ENCODE measurements around the gene LMO7. TPM values are rescaled to one million over a fixed set of nuclear protein-coding genes. Genes with fewer than 3 reads are reported as not detected.

The LMO7 gene
- total RNA-seq, 1 donor from 2014 or later, result 6.8 TPM

DNA sequence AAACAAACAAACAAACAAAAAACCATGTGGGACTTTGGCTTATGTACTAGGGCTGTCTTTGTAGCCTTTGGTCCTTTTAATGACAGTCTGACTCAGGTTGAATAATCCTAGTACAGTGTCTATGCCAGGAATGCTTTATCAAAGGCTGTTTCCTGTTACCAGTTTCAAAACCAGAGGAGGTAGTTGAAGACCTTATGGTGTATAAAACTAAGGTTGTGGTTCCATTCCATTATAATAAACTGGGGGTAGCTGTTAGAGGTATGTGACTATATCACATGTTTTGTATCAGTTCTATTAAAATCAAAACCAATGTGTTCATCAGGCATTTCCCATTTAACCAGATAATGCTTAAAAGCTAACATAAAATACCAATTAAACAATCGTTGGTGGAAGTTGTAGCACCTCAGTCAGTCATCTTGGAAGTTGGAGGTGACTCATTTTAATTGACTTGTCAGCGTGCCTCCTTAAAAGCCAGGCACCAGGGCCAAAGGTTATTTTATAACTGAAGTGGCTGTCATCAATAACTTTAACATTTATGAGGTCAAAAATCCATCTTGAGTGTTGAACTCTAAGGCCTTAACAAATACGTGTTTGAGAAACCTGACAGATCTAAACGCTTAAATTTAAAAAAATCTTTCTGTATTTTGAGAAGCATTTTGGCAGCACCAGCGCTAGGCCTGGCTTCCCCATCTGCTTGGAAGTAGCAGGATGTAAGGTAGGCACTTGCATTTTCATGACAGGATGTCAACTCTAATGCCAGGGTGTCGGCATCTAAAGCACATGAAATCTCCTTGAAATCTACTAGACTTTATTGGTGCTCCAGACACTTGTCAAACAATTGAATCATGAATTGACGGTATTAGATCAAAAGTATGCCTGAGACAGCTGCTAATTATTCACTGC, 162.5 kb downstream of the LMO7 start:
- H3K36me3 ChIP-seq, result no peaks in the 10 kb centered on the region
- no peaks in the 10 kb centered on the region for H4K20me1 ChIP-seq (ENCODE audit: low read depth)
- no peak for DNase-seq (ENCODE audit: low spot score)
- Mint-ChIP-seq H3K4me3 (no peak overlapping the region), H3K27me3 (ENCODE audit: insufficient read depth, low read depth) (no peaks in the 10 kb centered on the region), H3K9me3 (no peaks in the 10 kb centered on the region), H3K4me1 (peaks cover 9% of the 10 kb centered on the region), H3K36me3 (no peaks in the 10 kb centered on the region), H3K27ac (no peak overlapping the region)
- H3K27ac ChIP-seq, result no peak overlapping the region
- no peak overlapping the region for H2AFZ ChIP-seq (replicated peaks)
- no peaks in the 10 kb centered on the region for H3K9me3 ChIP-seq (ENCODE audit: low read depth)
- H3F3A ChIP-seq (ENCODE audit: low read depth), result no peaks in the 10 kb centered on the region
- H3K4me2 ChIP-seq, result no peak overlapping the region
- no peaks in the 10 kb centered on the region for H3K79me2 ChIP-seq (ENCODE audit: low read depth)
- no peak overlapping the region for H3K9ac ChIP-seq
- H3K27me3 ChIP-seq, result no peaks in the 10 kb centered on the region
- peaks cover 8% of the 10 kb centered on the region for H3K4me1 ChIP-seq
- TF ChIP-seq EZH2phosphoT487 (IDR thresholded peaks at IDR 0.05) (no peak), EZH2 (IDR thresholded peaks at IDR 0.05) (no peak)
- TF ChIP-seq, protein P1, sequence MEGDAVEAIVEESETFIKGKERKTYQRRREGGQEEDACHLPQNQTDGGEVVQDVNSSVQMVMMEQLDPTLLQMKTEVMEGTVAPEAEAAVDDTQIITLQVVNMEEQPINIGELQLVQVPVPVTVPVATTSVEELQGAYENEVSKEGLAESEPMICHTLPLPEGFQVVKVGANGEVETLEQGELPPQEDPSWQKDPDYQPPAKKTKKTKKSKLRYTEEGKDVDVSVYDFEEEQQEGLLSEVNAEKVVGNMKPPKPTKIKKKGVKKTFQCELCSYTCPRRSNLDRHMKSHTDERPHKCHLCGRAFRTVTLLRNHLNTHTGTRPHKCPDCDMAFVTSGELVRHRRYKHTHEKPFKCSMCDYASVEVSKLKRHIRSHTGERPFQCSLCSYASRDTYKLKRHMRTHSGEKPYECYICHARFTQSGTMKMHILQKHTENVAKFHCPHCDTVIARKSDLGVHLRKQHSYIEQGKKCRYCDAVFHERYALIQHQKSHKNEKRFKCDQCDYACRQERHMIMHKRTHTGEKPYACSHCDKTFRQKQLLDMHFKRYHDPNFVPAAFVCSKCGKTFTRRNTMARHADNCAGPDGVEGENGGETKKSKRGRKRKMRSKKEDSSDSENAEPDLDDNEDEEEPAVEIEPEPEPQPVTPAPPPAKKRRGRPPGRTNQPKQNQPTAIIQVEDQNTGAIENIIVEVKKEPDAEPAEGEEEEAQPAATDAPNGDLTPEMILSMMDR (IDR thresholded peaks at IDR 0.05), result no peak
- H3K4me3 ChIP-seq, result no peak overlapping the region

DNA sequence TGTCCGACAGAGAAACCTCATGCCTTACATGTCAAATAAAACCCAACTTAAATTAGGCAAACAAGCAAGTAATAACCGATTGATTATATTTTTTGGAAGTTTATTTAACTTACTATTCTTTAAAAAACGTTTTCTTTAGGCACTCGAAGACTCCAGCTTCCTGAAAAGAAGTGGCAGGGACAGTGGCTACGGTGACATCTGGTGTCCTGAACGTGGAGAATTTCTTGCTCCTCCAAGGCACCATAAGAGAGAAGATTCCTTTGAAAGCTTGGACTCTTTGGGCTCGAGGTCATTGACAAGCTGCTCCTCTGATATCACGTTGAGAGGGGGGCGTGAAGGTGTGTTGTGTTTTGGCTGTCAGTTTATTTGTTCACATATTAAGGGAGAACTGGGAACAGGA, 164.4 kb downstream of the LMO7 start:
- Mint-ChIP-seq H3K4me1 (peaks cover 11% of the 10 kb centered on the region), H3K27ac (no peak overlapping the region), H3K4me3 (no peak overlapping the region), H3K36me3 (no peaks in the 10 kb centered on the region), H3K9me3 (no peaks in the 10 kb centered on the region), H3K27me3 (ENCODE audit: insufficient read depth, low read depth) (no peaks in the 10 kb centered on the region)
- Histone ChIP-seq H3K79me2 (ENCODE audit: low read depth) (no peaks in the 10 kb centered on the region), H3K4me3 (no peak overlapping the region), H3K9me3 (ENCODE audit: low read depth) (no peaks in the 10 kb centered on the region), H3K4me2 (no peak overlapping the region), H3F3A (ENCODE audit: low read depth) (no peaks in the 10 kb centered on the region), H4K20me1 (ENCODE audit: low read depth) (no peaks in the 10 kb centered on the region), H3K4me1 (peaks cover 8% of the 10 kb centered on the region), H3K27ac (no peak overlapping the region), H3K9ac (no peak overlapping the region), H3K36me3 (no peaks in the 10 kb centered on the region), H3K27me3 (no peaks in the 10 kb centered on the region), H2AFZ (replicated peaks) (no peak overlapping the region)
- TF ChIP-seq EZH2phosphoT487 (IDR thresholded peaks at IDR 0.05), result no peak
- TF ChIP-seq, protein P1 (IDR thresholded peaks at IDR 0.05), result peak; percentile 8
- DNase-seq (ENCODE audit: low spot score), result no peak

DNA sequence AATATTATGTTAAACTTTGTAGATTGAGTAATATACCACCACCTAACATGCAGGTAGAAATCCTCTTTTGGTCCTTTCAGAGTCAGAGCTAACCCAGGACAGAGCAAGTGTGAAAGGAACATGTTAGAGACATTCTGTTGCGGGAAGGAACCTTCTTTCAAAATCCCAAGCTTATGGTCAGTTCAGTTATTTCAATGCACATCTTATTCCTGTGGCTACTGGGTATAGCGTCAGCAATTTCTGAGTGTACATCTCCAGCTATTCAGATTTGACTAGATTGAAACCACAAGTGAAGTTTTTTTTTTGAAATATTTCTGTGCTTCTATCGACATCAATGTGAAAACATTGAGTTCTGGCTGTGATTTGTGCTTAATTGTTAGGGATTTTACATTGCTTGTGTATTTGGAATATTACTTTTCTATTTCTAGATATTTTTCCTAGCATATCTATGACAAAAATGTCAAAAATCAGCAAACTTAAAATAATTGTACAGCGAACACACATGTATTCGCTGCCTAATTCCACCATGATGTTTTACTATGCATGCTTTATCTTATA, 165.3 kb downstream of the LMO7 start:
- Mint-ChIP-seq H3K4me1 (peaks cover 11% of the 10 kb centered on the region), H3K27me3 (ENCODE audit: insufficient read depth, low read depth) (no peaks in the 10 kb centered on the region), H3K9me3 (no peaks in the 10 kb centered on the region), H3K4me3 (no peak overlapping the region), H3K27ac (no peak overlapping the region), H3K36me3 (no peaks in the 10 kb centered on the region)
- Histone ChIP-seq H3F3A (ENCODE audit: low read depth) (no peaks in the 10 kb centered on the region), H3K4me2 (no peak overlapping the region), H2AFZ (replicated peaks) (no peak overlapping the region), H3K27me3 (no peaks in the 10 kb centered on the region), H3K36me3 (no peaks in the 10 kb centered on the region), H3K4me3 (no peak overlapping the region), H3K4me1 (peaks cover 8% of the 10 kb centered on the region), H3K9ac (no peak overlapping the region), H3K9me3 (ENCODE audit: low read depth) (no peaks in the 10 kb centered on the region), H4K20me1 (ENCODE audit: low read depth) (no peaks in the 10 kb centered on the region), H3K27ac (no peak overlapping the region), H3K79me2 (ENCODE audit: low read depth) (no peaks in the 10 kb centered on the region)
- no peak for DNase-seq (ENCODE audit: low spot score)
- TF ChIP-seq EZH2 (IDR thresholded peaks at IDR 0.05) (no peak), EZH2phosphoT487 (IDR thresholded peaks at IDR 0.05) (no peak)
- TF ChIP-seq, protein P1 (IDR thresholded peaks at IDR 0.05), result no peak
